ENCODE results near the gene COG6. TPM values are rescaled to one million over a fixed set of nuclear protein-coding genes. Genes with fewer than 3 reads are reported as not detected.

Gene COG6
- total RNA-seq (2014; rRNA removed; shearing (Covaris generic)) (20.1 and 30.1 TPM in 2 replicates), total RNA-seq (2022) (33.2 and 45.9 TPM in 2 replicates), Bru-seq, nascent RNA (percentile 61 among the genes with signal in this experiment), BruChase-seq, experiment 1, labeled RNA remaining after a 6-hour chase (percentile 51 among the genes with signal in this experiment), BruChase-seq, experiment 2, labeled RNA remaining after a 2-hour chase (percentile 57 among the genes with signal in this experiment)
- long read RNA-seq, transcript COG6-204 (19 exons, 3,563 nt): major isoform, 52 of 71 reads
- long read RNA-seq, partial matches to known transcripts: 4 of 71 reads
- long read RNA-seq, other reads (novel, unspliced or antisense): 15 of 71 reads

GRCh38 chr13:39655569-39656324 lies at the start of gene COG6:
TSS of gene COG6 (plus strand) at chr13:39655662. CDS start at chr13:39655727, 65 bp downstream.
- intact Hi-C loops (cut with micrococcal nuclease; ENCODE audit: unreplicated experiment): no loop called here
- CTCF ChIA-PET (ENCODE audit: unreplicated experiment): no interaction called here
- no peak for TF ChIP-seq EZH2phosphoT487 (IDR thresholded peaks at IDR 0.05; ENCODE audit: borderline replicate concordance, low read depth, low read length)
- TF ChIP-seq, protein P1, sequence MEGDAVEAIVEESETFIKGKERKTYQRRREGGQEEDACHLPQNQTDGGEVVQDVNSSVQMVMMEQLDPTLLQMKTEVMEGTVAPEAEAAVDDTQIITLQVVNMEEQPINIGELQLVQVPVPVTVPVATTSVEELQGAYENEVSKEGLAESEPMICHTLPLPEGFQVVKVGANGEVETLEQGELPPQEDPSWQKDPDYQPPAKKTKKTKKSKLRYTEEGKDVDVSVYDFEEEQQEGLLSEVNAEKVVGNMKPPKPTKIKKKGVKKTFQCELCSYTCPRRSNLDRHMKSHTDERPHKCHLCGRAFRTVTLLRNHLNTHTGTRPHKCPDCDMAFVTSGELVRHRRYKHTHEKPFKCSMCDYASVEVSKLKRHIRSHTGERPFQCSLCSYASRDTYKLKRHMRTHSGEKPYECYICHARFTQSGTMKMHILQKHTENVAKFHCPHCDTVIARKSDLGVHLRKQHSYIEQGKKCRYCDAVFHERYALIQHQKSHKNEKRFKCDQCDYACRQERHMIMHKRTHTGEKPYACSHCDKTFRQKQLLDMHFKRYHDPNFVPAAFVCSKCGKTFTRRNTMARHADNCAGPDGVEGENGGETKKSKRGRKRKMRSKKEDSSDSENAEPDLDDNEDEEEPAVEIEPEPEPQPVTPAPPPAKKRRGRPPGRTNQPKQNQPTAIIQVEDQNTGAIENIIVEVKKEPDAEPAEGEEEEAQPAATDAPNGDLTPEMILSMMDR (conservative IDR thresholded peaks at IDR 0.05; ENCODE audit: low read length): peak; percentile 38; the same call in 1 of the 2 replicates
- Histone ChIP-seq H3K4me1 (ENCODE audit: insufficient read depth, low read length, poor library complexity, severe bottlenecking) (peaks cover 13% of the 10 kb centered on the region), H3K27ac (ENCODE audit: low read depth, low read length, poor library complexity, severe bottlenecking) (no peak within 1 kb of the TSS), H3K36me3 (ENCODE audit: insufficient read depth, low read length) (peaks cover 3% of the 10 kb centered on the region; the same call in 1 of the 2 replicates), H3K79me2 (ENCODE audit: insufficient read depth, low read depth, low read length) (peaks cover 5% of the 10 kb centered on the region; the same call in 1 of the 2 replicates), H3K4me2 (ENCODE audit: low read length) (peak within 1 kb of the TSS; percentile 85), H3K9me2 (ENCODE audit: insufficient read depth, low read length) (no peaks in the 10 kb centered on the region), H3K9me3 (ENCODE audit: low read length) (no peaks in the 10 kb centered on the region), H3K4me3 (ENCODE audit: low read depth, low read length, poor library complexity, severe bottlenecking) (peak within 1 kb of the TSS; percentile 87), H2AFZ (ENCODE audit: low read length) (peak within 1 kb of the TSS; percentile 97), H4K20me1 (ENCODE audit: insufficient read depth, low read length) (no peaks in the 10 kb centered on the region)
- POLR2A ChIA-PET: interaction anchor here (0.7 to 1.0 kb wide), 2 partner anchors 8 to 45 kb away, joined by 3 to 5 read pairs; no protein-coding TSS in a partner anchor
- BruUV-seq (replicated peaks): no TSS peak
- DNase-seq (ENCODE audit: low spot score): peak; percentile 91

- CTCF ChIA-PET (ENCODE audit: unreplicated experiment): no interaction called here
- TF ChIP-seq EZH2phosphoT487 (IDR thresholded peaks at IDR 0.05; ENCODE audit: borderline replicate concordance, low read depth, low read length): no peak
- TF ChIP-seq, protein P1 (conservative IDR thresholded peaks at IDR 0.05; ENCODE audit: low read length): no peak
- no peaks in the 10 kb centered on the region for H3K9me2 ChIP-seq (ENCODE audit: insufficient read depth, low read length)
These were observed 49.7 kb upstream of the COG6 start for GRCh38 chr13:39605677-39606320.

More at GRCh38 chr13:39605677-39606320, 49.7 kb upstream of the COG6 start:
- Histone ChIP-seq H3K4me1 (ENCODE audit: insufficient read depth, low read length, poor library complexity, severe bottlenecking) (peaks cover 10% of the 10 kb centered on the region), H3K79me2 (ENCODE audit: insufficient read depth, low read depth, low read length) (peaks cover 15% of the 10 kb centered on the region), H3K9me3 (ENCODE audit: low read length) (no peaks in the 10 kb centered on the region), H3K4me3 (ENCODE audit: low read depth, low read length, poor library complexity, severe bottlenecking) (no peak overlapping the region), H3K4me2 (ENCODE audit: low read length) (no peak overlapping the region), H3K36me3 (ENCODE audit: insufficient read depth, low read length) (no peaks in the 10 kb centered on the region), H2AFZ (ENCODE audit: low read length) (no peak overlapping the region), H3K27ac (ENCODE audit: low read depth, low read length, poor library complexity, severe bottlenecking) (no peak overlapping the region), H4K20me1 (ENCODE audit: insufficient read depth, low read length) (no peaks in the 10 kb centered on the region)
- POLR2A ChIA-PET: interaction anchor here (0.7 to 1.1 kb wide), 3 partner anchors 9 to 57 kb away, joined by 3 read pairs; no protein-coding TSS in a partner anchor
- intact Hi-C loops (cut with micrococcal nuclease; ENCODE audit: unreplicated experiment): no loop called here
- no peak for DNase-seq (ENCODE audit: low spot score)
- BruUV-seq (replicated peaks): no TSS peak
